22Rv1 (cell line): ENCODE results near the gene KCNQ2.

Experiments used
- H3K27ac ChIP-seq: fragments of 450-650 bp; 2 replicates; pipeline ENCODE4 v1.5.1; 2017
- CTCF ChIP-seq: fragments of 450-650 bp; IDR thresholded peaks from 2 replicates; pipeline ENCODE4 v1.5.1; 2017; ENCODE audit warnings: mild to moderate bottlenecking
- ZFX ChIP-seq: fragments of 450-650 bp; IDR thresholded peaks from 2 replicates; pipeline ENCODE4 v1.6.1; 2017; ENCODE audit warnings: antibody characterized with exemption, borderline replicate concordance

KCNQ2 gene

DNA sequence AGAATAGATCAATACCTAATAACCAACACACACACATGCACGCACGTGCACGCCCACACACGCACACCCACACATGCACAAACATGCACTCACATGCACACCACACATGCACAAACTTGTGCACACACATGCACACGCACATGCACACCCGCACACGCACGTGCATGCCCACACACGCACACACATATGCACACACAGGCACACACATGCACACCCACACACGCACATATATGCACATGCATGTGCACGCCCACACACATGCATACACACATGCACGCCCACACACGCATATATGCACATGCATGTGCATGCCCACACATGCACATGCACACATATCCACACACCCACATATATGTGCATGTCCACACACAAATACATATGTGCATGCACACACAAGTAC, 85.1 kb downstream of the KCNQ2 start:
- no peak overlapping the region for H3K27ac ChIP-seq
- TF ChIP-seq CTCF (no peak), ZFX (no peak)

GRCh38 chr20:63386491-63386890, 86.0 kb downstream of the KCNQ2 start:
- TF ChIP-seq CTCF (no peak), ZFX (no peak)
- no peak overlapping the region for H3K27ac ChIP-seq

DNA sequence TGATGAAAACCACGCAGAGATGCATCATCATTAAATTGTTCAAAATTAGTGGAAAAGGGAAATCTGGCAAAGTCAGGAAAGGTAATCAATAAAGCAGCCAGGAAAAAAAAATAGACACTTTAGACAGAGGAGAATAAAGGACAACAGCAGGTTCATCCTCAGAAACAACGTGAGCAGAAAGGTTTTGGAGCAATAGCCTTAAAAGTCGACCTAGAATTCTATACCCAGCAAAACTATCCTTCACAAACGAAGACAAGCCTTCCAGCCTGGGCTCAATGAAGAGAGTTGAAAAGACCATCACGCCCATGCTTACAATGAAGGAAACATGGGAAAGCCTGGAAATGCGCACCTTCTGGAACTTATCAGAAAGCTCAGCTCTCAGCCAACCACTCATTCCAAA, 86.6 kb downstream of the KCNQ2 start:
- TF ChIP-seq ZFX (no peak), CTCF (no peak)

GRCh38 chr20:63384336-63384735, 88.1 kb downstream of the KCNQ2 start:
- TF ChIP-seq CTCF = no peak
- no peak for TF ChIP-seq ZFX
- H3K27ac ChIP-seq = no peak overlapping the region

More for the DNA sequence above, 86.6 kb downstream of the KCNQ2 start:
- H3K27ac ChIP-seq = no peak overlapping the region

GRCh38 chr20:63383556-63383955, 88.9 kb downstream of the KCNQ2 start:
- no peak for TF ChIP-seq ZFX
- no peak overlapping the region for H3K27ac ChIP-seq

GRCh38 chr20:63382551-63383300, 89.7 kb downstream of the KCNQ2 start:
- H3K27ac ChIP-seq = no peak overlapping the region
- no peak for TF ChIP-seq ZFX
- no peak for TF ChIP-seq CTCF

DNA sequence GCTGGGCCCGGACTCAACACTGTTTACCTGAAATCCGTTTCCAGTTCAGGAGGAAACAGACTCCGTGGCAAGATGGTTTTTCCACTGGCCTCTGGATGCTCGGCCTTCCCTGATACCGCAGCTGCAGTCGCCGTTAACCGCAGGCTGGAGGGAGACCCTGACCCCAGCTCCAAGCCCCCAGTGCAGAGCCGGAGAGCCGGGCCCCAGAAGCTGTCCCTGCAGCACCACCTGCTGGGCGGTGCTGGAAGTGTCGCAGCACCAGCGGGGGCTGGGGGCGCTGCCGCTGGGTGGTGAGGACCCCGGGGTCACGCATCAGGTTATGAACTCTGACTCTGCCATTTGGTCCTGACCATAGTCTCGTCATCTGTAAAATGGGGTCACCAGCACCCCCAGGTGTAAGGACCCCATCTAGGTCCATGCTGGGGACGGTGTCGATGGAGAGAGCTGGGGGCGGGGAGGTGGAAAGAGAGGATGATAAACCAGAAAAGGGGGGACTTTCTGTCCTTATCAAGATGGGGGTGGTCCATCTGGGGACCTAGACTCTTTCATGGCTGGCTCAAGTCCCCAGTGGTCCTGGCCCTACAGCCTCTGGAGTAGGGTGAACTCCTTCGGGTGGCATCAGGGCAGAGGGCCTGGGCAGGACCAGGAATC, 90.5 kb downstream of the KCNQ2 start:
- no peak overlapping the region for H3K27ac ChIP-seq
- TF ChIP-seq ZFX = no peak
- peak; percentile 92 for TF ChIP-seq CTCF
